Measurements from ENCODE around the gene BCAM. TPM values are rescaled to one million over a fixed set of nuclear protein-coding genes. Genes with fewer than 3 reads are reported as not detected.
"Not testable (repeated sequence)": the region's sequence is repeated elsewhere in the genome, so short reads cannot be mapped to it uniquely, and the experiment has no call there.

BCAM gene
- total RNA-seq, 4 donors from 2014 or later = 83.5 to 139 (median 90.9) TPM

DNA sequence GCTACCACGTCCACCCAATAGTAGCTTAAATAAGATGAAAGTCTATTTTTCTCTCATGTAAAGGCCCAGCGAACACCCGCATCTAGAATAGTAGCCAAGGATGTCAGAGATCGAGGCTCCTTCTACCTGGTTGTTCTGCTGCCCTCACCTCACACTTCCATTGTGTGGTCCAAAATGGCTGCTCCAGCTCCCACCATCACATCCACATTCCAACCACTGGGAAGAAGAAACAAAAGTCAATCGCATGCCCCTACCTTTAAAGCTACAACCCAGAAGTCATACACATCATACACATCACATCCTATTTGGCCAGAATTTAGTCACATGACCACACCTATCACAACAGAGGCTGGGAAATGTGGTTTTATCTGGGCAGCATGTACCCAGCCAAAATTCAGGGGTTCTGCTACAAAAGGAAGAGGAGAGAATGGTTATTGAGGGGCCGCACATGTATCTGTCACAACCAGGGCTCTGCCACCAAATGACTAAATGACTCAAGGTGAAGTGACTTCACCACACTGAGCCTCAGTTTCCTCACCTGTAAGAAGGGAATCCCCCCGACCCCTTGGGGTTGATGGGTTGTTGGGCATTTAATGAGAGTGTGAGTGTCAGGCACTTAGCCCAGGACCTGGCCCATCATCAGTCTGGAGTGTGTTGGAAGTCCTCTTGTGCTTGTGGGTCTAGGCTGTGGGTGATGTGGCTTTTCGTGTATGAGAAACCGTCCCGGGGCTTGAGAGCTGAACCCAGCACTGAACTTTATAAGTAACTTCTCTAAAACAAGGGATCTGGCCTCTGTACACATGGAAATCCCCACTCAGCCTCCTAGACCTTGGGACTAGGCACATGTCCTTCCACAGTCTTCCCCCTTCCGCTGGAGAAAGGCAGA is 41.4 kb upstream of the BCAM start:
- Histone ChIP-seq H3K4me1 (peaks cover 0 to 9% (median 0%) of the 10 kb centered on the region in 4 donors), H3K27me3 (no peaks in the 10 kb centered on the region), H3K27ac (no peak overlapping the region), H3K4me3 (no peak overlapping the region), H3K9me3 (peaks cover 0 to 2% (median 0%) of the 10 kb centered on the region in 4 donors), H3K36me3 (no peaks in the 10 kb centered on the region)
- no peak for DNase-seq (ENCODE audit: low spot score in 2 of 2)
- 67 to 75% methylated on average over 11 of the region's 11 CpGs for WGBS, 2 donors
- no peak for TF ChIP-seq CTCF (IDR thresholded peaks at IDR 0.05)
- no peak for TF ChIP-seq POLR2A (IDR thresholded peaks at IDR 0.05)
- no peak for TF ChIP-seq EP300 (IDR thresholded peaks at IDR 0.05)

DNA sequence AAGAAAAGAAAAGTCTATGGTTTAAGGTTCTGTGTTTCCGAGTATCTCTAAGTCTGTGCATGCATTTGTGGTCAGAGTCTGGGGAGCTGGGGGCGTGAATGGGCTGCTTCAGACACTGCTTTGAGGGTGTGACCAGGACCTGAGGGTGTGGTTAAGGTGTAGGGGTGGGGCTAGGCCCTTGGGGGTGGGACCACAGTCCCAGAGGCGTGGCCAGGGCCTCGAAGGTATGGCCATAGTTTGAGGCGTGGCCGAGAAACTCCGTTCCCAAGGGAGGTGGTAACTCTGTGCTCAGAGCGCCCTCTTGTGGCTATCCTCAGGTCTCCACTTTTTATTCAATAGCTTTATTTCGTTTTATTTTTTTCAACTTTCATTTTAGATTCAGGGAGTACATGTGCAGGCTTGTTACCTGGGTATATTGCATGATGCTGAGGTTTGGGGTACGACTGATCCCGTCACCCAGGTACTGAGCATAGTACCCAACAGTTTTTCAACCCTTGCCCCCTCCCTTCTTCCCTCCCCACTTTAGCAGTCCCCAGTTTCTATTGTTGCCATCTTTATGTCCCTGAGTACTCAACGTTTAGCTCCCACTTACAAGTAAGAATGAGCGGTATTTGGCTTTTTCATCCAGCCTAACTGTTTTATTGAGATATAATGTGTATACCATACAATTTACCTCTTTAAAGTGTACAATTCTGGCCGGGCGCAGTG is 38.2 kb upstream of the BCAM start:
- WGBS, 2 donors = 14 to 15% methylated on average over 15 of the region's 15 CpGs
- peak; percentile 84 to 94 for DNase-seq (ENCODE audit: low spot score in 2 of 2)
- no peak overlapping the region for H3K27ac ChIP-seq
- TF ChIP-seq EP300 (IDR thresholded peaks at IDR 0.05) = peak; percentile 24 to 29
- no peak for TF ChIP-seq POLR2A (IDR thresholded peaks at IDR 0.05)
- TF ChIP-seq CTCF (IDR thresholded peaks at IDR 0.05) = peak; percentile 74 to 92 (median 87)
- no peaks in the 10 kb centered on the region for H3K36me3 ChIP-seq
- H3K27me3 ChIP-seq = no peaks in the 10 kb centered on the region
- peaks cover 0 to 9% (median 0%) of the 10 kb centered on the region in 4 donors for H3K4me1 ChIP-seq
- H3K4me3 ChIP-seq = no peak overlapping the region
- H3K9me3 ChIP-seq = peaks cover 0 to 2% (median 0%) of the 10 kb centered on the region in 4 donors

DNA sequence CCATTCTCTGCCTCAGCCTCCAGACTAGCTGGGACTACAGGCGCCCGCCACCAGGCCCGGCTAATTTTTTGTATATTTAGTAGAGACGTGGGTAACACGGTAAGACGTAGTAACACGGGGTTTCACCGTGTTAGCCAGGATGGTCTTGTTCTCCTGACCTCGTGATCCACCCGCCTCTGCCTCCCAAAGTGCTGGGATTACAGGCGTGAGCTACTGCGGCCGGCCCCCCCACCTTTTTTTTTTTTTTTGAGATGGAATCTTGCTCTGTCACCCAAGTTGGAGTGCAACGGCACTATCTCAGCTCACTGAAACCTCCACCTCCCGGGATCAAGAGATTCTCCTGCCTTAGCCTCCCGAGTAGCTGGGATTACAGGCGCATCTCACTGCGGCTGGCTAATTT is 36.8 kb upstream of the BCAM start:
- not testable (repeated sequence) for DNase-seq (ENCODE audit: low spot score in 2 of 2); H3K4me3 ChIP-seq; H3K4me1 ChIP-seq; H3K27ac ChIP-seq; H3K36me3 ChIP-seq; H3K27me3 ChIP-seq; H3K9me3 ChIP-seq
- WGBS, 2 donors = 66 to 83% methylated on average over 18 of the region's 18 CpGs

DNA sequence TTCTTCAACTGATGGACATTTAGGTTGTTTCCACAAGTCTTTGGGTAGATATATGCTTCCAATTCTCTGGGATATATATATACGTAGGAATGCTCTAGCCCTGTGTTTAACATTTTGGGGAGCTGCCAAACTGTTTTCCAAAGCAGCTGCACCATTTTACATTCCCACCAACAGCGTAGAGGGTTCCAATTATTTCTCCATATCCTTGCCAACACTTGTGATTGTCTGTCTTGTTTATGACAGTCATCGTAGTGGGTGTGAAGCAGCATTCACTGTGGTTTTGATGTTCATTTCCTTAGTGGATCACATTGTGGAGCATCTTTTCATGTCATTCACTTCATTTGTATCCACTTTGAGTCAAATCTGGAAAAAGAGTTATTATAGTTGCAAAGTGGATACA is 35.9 kb upstream of the BCAM start:
- Histone ChIP-seq H3K4me1 (peaks cover 0 to 14% (median 0%) of the 10 kb centered on the region in 4 donors), H3K9me3 (peaks cover 0 to 2% (median 0%) of the 10 kb centered on the region in 4 donors), H3K27ac (no peak overlapping the region), H3K27me3 (peaks cover 0 to 17% of the 10 kb centered on the region in 2 donors), H3K36me3 (no peaks in the 10 kb centered on the region), H3K4me3 (no peak overlapping the region)
- 46 to 49% methylated on average over 3 of the region's 3 CpGs for WGBS, 2 donors
- DNase-seq (ENCODE audit: low spot score in 2 of 2) = no peak
- TF ChIP-seq EP300 (IDR thresholded peaks at IDR 0.05) (no peak), CTCF (IDR thresholded peaks at IDR 0.05) (no peak), POLR2A (IDR thresholded peaks at IDR 0.05) (no peak)

DNA sequence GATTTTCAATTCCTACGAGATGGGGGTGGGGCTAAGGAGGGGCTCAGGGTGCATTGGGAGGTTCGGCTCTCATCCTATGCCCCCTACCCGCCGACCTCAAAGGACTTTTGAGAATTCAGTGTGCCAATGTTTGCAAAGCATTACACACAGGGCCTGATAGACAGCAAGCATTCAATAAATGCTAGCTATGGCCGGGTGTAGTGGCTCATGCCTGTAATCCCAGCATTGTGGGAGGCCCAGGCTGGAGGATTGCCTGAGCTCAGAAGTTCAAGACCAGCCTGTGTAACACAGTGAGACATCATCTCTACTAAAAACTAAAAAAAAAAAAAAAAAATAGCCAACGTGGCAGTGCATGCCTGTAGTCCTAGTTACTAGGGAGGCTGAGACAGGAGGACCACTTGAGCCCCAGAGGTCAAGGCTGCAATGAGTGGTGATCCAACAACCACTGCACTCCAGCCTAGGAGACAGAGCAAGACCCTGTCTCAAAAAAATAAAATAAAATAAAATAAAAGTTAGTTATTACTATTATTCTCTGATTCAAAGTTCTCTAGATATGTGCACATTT is 33.1 kb upstream of the BCAM start:
- no peak for DNase-seq (ENCODE audit: low spot score in 2 of 2)
- WGBS, 2 donors = 82 to 84% methylated on average over 6 of the region's 6 CpGs
- H3K4me1 ChIP-seq = peaks cover 0 to 10% (median 0%) of the 10 kb centered on the region in 4 donors
- TF ChIP-seq CTCF (IDR thresholded peaks at IDR 0.05) (no peak), EP300 (IDR thresholded peaks at IDR 0.05) (no peak), POLR2A (IDR thresholded peaks at IDR 0.05) (no peak)
- peaks cover 0 to 19% of the 10 kb centered on the region in 2 donors for H3K27me3 ChIP-seq
- H3K9me3 ChIP-seq = no peaks in the 10 kb centered on the region
- H3K4me3 ChIP-seq = no peak overlapping the region
- no peaks in the 10 kb centered on the region for H3K36me3 ChIP-seq
- H3K27ac ChIP-seq = no peak overlapping the region
